Esophagus squamous epithelium (tissue), 4 donors: ENCODE data around the gene HSPA1B.

Experiments used
- POLR2A ChIP-seq, 4 donors: fragments of 450-650 bp; IDR thresholded peaks; one replicate each; pipeline ENCODE4 v1.6.1; 2017; ENCODE audit warnings: antibody characterized with exemption in 4 of 4, mild to moderate bottlenecking in 4 of 4, moderate library complexity in 3 of 4
- TF ChIP-seq, protein P1 (sequence below), 6 experiments: fragments of 450-650 bp in 4 of 6; fragments of 200-600 bp in 2 of 6; sonication (generic) in 2 of 6; IDR thresholded peaks; one replicate each; pipeline ENCODE4 v1.5.1; 2016 to 2019; ENCODE audit warnings: antibody characterized with exemption in 6 of 6, mild to moderate bottlenecking in 4 of 6, moderate library complexity in 4 of 6

- TF ChIP-seq, protein P1, sequence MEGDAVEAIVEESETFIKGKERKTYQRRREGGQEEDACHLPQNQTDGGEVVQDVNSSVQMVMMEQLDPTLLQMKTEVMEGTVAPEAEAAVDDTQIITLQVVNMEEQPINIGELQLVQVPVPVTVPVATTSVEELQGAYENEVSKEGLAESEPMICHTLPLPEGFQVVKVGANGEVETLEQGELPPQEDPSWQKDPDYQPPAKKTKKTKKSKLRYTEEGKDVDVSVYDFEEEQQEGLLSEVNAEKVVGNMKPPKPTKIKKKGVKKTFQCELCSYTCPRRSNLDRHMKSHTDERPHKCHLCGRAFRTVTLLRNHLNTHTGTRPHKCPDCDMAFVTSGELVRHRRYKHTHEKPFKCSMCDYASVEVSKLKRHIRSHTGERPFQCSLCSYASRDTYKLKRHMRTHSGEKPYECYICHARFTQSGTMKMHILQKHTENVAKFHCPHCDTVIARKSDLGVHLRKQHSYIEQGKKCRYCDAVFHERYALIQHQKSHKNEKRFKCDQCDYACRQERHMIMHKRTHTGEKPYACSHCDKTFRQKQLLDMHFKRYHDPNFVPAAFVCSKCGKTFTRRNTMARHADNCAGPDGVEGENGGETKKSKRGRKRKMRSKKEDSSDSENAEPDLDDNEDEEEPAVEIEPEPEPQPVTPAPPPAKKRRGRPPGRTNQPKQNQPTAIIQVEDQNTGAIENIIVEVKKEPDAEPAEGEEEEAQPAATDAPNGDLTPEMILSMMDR (IDR thresholded peaks at IDR 0.05), result no peak
- TF ChIP-seq POLR2A (IDR thresholded peaks at IDR 0.05), result no peak
Observed at GRCh38 chr6:31851485-31851832, 23.9 kb downstream of the HSPA1B start.
